NCI-H146 treated with DMSO at 0.1 percent for 48 hours (cell line): ENCODE data around the gene PLEKHM3.

Experiments
- DNase-seq: peaks from one replicate; lab custom pipeline; 2025; ENCODE audit not compliant: unreplicated experiment; lab: John Stamatoyannopoulos, UW

Gene PLEKHM3

GRCh38 chr2:207802650-207803049 lies 222.7 kb downstream of the PLEKHM3 start:
- DNase-seq: no peak

- DNase-seq: peak; percentile 40
Observed at GRCh38 chr2:207801259-207801658, 224.1 kb downstream of the PLEKHM3 start.

- peak; percentile 75 for DNase-seq
Observed at GRCh38 chr2:207796585-207797350, 228.6 kb downstream of the PLEKHM3 start.

- no peak for DNase-seq
Observed at GRCh38 chr2:207792244-207792785, 233.0 kb downstream of the PLEKHM3 start.

- no peak for DNase-seq
Observed at GRCh38 chr2:207791579-207792243, 233.6 kb downstream of the PLEKHM3 start.

GRCh38 chr2:207790898-207791297 lies 234.4 kb downstream of the PLEKHM3 start:
- no peak for DNase-seq

- DNase-seq: no peak
Observed at GRCh38 chr2:207787800-207788199, 237.5 kb downstream of the PLEKHM3 start.

GRCh38 chr2:207787017-207787416 lies 238.3 kb downstream of the PLEKHM3 start:
- no peak for DNase-seq

- no peak for DNase-seq
Observed at GRCh38 chr2:207784898-207785297, 240.4 kb downstream of the PLEKHM3 start.

- no peak for DNase-seq
Observed at GRCh38 chr2:207783514-207783913, 241.8 kb downstream of the PLEKHM3 start.

- no peak for DNase-seq
Observed at GRCh38 chr2:207782238-207783030, 242.9 kb downstream of the PLEKHM3 start.

GRCh38 chr2:207779523-207779922 lies 245.8 kb downstream of the PLEKHM3 start:
- no peak for DNase-seq

GRCh38 chr2:207778298-207778882 lies 246.9 kb downstream of the PLEKHM3 start:
- DNase-seq: no peak

GRCh38 chr2:207777124-207777523 lies 248.2 kb downstream of the PLEKHM3 start:
- DNase-seq: no peak

GRCh38 chr2:207775473-207775872 lies 249.9 kb downstream of the PLEKHM3 start:
- no peak for DNase-seq

- DNase-seq: no peak
Observed at GRCh38 chr2:207772844-207773205, 252.5 kb downstream of the PLEKHM3 start.

- DNase-seq: no peak
Observed at GRCh38 chr2:207772081-207772843, 253.1 kb downstream of the PLEKHM3 start.

- no peak for DNase-seq
Observed at GRCh38 chr2:207771421-207771820, 253.9 kb downstream of the PLEKHM3 start.
